Measurements from ENCODE around the gene EPHA5.

The EPHA5 gene

DNA sequence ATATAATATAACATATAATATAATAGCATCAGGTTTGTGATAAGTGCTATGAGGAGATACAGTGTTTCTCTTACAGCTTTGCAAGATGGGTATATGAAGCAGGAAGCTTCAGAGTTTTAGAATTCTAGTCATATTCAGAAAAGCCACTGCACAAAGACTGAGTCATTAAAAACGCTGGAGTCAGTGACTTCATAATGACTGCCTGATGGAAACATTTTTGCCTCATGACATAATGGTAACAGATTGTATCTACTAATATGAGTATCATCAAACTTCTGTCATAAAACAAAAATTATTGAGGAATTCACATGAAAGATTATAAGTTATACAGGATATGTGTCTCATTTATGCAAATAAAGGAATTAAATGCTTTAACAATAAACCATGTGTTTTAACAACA, 46.8 kb downstream of the EPHA5 start:
- DNase-seq, result peak; percentile 8

DNA sequence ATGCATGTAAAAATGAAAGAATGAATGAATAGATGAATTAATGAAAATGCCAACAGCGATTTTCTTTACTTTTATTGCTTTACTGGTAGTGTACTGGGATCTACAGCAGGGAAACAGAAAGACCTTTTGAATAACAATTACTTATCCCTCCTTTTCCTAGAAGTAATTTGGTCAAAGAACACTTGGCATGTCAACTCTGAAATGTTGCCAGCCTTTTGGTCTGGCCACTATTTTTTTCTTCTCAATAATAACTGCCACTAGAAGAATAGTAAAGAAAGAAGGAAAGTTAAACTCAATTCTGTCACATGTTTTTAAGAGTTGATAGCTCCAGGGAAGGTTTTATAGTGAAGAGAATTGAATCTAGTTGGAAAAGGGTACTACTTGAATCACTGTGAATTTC, 52.9 kb downstream of the EPHA5 start:
- no peak for DNase-seq

DNA sequence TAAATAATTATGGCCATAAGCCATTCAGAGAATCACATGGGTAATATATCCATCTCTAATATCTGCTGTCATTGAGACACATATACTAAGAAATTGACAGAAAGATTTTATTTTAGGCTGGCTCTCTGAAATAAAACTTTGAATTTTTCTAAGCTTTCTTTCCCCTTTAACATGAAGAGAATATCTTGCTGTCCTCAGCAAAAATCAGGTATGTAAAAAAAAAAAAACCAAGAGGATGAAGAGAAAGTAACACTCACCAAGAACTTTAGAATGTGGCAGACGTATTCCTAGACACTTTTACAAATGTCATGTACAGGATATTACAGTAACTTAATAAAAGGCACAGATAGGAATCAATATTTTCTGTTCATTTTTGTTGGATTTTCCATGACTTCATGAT, 65.8 kb downstream of the EPHA5 start:
- DNase-seq, result no peak

DNA sequence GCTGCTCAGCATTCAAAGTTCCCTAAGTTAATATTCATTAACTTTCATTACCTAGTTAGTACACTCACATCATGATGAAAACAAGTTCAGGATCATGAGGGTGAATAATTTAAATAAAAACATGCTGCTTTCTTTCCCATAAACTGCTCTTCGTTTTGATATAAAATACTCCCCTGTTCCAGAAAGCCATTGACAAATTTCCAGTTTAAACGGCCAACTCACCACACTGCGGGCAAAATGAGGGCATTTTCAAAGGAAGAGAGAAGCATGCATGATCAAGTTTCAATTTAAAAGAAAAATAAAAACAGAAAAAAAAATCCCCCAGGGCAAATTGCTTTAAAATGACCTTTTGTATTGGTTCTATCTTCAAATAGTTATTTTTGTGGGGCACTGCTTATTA, 69.6 kb downstream of the EPHA5 start:
- no peak for DNase-seq

DNA sequence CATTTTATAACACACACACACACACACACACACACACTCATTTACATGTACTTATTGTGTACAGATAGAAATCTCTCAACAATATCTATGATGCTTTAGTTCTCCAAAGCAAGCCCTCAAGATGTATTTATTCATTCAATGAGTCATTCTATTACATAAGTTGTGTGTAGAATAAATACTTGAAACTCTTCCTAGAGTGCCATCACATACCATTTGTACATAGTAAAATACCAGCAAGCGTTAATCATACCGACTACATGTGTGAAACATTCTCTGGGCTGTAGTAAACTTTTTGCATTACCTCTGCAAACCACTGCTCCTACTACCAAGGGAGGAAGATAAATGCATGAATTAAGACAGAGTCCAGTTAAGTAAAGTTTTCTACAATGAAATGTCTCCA, 70.9 kb downstream of the EPHA5 start:
- no peak for DNase-seq

DNA sequence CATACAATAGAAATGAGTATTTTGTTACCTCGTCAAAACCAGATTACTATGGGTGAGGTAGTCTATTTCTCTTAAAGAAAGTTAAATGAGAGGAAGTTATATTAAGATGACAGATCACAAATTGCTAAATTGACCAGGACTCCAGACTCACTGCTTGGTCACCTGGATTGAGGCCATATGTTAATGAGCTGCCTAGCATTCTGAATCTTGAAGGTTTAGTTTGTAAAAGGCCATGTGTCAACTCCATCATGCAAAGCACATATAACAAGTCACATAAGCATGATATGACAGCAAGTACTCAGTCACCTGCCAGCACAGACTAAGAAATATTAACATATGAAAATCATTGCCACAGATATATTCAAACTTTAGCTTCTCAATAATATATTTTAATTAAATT, 72.6 kb downstream of the EPHA5 start:
- DNase-seq, result no peak

DNA sequence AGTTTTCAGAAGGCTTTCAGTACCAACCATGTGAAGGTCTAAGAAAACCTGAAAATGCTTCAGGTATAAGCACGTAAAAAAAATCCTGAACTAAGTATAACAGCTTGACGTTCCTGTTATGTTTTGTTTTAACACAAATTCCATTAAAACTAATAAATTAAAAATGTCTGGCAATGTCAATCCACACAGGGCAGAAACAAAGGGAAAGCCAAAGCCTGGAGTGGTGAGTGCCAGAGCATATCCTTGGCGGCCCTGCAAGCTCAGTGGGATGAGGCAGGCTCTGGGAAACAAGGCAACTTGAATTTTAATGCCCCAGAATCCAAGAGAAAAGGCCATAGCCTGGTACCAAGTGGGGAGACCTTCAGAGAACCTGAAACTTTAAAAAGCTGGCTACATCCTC, 78.2 kb downstream of the EPHA5 start:
- DNase-seq, result no peak

DNA sequence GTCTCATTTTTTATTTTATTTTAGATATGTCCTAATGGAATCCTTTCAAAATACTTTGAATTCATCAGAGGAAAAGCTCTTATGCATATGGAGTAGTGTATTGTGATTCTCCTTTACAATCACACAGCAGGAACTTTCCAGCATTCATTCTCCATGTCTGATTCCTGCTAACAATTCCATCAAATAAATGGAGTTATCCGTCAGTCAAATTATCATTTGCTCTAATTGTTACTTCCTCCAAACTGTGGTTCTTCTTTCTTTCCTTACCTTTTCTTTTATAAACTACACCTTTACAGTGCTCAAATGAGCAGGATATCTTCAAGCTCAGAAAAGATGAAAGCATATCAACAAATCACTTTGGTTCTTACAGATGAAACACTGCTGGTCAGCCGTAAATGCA, 80.4 kb downstream of the EPHA5 start:
- no peak for DNase-seq

DNA sequence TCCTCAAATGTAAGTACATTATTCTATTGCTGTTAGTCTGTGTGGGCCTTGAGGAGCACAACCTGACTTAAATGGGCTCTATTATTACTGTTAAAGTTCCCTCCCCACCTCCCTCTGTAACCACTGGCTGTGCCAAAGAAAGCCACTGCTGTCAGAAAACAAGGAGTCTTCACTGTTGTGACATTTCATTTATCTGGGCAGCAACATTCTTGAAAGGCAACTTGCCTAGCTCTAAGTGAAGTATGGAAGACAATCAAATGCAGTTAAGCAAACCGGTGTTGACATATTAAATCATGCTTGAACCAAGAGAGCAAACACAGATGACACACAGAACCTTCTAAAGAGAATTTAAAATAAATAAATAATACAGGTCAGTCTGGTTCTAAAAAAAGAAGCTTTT, 81.0 kb downstream of the EPHA5 start:
- no peak for DNase-seq

DNA sequence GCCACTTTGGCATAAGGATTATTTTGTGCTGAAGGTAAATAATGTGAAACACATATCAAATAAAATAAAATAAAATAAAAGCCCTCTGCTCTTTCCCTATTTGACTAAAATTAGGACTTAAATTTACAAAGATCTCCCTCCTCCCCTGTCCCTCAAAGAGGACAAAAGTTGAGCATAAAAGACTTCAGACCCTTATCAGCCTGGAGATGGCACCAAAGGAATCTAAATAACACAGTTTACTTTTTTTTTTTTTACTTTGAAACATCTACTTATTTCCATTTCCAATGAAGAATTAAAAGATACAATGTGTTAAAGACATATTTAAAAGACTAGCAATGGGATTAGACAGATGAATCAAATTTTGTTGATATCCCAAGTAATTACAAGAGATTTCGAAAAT, 89.7 kb downstream of the EPHA5 start:
- no peak for DNase-seq

DNA sequence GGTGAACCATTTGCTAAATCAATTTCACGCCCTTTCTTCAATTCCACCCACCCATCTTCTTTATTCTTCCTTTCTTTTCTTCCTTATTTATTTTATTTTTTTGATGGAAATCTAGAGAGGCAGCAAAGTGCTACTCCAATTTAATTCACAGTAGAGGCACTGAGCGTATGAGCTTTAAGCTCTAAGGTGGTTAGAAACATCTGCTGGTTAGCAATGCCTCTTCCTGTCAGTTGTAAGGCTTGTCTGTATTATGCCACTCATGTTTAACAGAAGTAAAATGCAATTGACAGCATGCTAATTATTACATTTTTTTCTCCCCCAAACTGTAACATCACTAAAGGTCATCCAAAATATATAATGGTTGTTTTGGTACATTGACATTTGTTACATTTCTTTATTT, 103.8 kb downstream of the EPHA5 start:
- DNase-seq, result no peak

DNA sequence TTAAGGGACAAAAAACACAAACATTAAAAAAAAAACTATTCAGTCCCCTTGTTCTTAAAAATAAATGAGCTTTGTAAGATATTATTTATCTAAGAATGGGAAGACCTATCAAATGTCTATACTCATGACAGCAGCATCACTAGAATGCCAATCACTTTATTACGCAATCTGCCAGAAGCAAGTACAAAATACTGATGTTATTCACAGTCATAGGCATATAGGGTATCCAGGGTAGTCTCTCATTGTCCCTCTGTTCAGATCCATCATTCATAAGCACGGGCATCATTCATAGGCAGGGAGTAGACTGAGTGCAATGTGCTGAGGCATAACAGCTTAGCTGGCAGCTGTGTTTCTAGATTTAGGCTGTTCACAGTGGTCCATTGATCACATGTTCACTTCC, 109.1 kb downstream of the EPHA5 start:
- DNase-seq, result no peak

DNA sequence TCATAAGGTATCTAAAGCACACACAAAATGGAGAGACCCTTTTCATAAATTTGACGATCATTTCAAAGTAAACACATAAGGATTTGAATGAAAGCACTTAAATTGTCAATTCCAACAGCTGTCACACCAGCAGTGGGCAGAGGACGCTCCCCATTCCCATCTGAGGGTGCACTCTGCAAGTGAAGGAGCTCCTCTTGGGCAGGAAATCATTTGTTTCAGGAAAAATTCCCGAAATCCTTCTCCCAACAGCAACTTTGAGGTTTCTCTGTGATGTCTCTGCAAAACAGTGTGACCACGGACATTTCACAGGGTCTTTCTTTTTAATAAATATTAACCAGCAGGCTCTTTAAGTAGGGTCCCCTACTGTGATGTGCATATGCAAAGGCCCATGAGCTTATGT, 111.0 kb downstream of the EPHA5 start:
- no peak for DNase-seq

DNA sequence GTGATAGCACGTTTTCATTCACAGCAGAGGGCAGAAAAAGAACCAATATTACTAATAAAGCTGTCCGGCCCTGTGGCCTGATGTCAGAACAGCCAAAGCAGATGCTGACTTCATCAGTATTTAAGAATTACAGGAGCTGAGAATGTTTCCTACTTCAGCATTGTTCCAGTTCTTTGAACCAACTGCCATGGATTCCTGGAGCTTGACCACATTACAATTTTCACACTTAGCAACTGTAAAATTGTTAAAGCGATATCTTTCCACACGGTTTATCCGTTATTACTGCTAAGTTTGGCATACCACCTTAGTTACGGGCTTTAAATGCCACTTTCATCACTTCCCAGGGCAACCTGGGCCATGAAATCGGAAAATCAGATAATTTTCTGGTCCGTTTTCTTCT, 118.2 kb downstream of the EPHA5 start:
- DNase-seq, result no peak

DNA sequence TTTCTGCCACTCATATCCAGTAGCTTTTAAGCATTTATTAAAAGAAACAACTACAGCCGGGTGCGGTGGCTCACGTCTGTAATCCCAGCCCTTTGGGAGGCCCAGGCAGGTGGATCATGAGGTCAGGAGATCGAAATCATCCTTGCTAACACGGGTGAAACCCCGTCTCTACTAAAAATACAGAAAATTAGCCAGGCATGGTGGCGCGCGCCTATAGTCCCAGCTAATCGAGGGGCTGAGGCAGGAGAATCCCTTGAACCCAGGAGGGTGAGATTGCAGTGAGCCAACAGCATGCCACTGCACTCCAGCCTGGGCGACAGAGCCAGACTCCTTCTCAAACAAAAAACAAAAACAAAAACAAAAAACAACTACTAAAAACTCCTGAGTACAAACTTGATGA, 119.8 kb downstream of the EPHA5 start:
- no peak for DNase-seq

DNA sequence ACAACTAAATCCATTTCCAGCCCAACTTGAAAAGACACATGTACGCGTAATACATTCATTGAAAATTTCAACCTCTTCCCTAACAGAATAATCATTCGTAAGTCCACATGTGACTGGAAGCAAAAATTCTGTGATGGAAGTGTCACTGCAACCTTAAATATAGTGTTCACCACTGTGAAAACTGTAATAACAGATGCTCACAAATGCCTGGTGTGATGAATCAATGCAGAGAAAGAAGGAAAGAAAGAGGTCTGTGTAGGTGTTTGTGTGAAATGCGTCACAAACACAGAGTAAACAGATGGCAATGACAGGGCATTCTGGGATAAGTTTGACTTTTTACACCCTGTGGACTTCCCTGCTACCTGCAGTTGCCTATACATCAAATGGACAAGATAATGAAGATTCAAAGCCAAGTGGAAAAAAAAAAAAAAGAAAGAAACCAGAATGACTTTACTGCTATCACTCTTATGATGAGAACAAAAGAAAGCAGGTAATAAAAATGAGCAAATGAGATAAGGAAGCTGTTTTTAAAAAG, 123.3 kb downstream of the EPHA5 start:
- no peak for DNase-seq

DNA sequence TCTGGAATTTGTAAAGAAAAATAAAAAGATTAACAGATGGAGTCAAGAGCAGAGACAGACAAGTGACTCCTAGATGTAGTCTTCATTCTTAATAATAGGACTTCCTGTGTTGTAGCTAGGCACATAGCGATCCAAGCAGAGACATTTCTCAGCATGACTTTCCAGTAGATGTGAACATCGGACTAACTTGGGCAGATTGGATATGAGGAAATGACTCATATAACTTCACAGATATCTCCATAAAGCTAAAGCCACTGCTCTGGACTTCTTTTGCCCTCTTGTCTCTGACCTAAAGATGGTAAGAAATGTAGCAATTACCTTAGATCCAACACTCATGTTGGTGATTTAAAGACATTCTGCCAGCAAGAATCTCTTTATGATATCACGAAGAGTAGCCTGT, 131.7 kb downstream of the EPHA5 start:
- DNase-seq, result no peak

DNA sequence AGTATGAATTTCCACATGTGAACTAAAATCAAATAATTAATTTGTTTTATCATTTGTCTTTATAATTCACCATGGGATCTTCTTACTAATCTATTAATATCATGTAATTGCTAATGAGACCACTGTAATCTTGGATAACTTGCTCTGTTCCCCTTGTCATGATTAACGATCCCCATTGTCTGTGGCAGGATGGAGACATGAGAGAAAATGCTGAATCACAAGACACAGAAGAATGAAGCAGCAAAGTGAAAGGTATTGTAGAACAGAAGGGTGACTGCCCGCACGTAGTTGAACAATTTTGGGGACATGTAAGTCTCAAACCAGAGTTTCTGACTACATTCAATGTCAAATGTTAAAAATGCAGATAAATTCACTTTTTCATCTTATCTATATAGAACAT, 135.2 kb downstream of the EPHA5 start:
- peak; percentile 13 for DNase-seq

DNA sequence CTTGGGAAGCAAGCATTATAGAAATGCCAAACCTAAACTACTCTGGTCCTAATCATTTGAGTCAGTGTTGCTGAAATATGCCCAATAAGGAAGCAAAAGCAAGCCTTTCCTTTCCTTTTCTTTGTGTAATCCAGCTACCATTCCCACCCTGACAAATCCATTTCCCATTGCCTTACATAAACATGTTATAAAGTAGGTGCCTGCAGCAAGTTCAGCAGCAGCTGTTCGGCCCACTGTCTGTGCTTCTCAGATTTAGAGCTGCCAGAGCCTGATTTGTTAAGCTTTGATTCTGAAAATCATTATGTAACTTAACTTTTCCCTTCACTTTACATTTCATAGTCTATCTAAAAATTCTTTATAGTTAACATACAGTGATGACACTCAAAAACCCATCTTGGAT, 148.6 kb downstream of the EPHA5 start:
- DNase-seq, result peak; percentile 2

DNA sequence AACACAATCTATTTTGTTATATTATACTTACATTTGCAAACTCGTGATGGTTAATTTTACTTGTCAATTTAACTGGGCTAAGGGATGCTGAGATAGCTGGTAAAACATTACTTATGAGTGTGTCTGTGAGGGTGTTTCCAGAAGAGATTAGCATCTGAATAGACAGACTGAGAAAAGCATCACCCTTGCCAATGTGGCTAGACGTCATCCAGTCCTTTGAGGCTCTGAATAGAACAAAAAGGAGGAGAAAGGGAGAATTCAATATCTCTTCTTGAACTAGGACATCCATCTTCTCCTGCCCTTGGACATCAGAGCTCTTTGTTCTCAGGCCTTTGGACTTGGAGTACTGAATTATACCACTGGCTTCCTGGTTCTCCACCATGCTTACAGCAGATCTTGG, 154.6 kb downstream of the EPHA5 start:
- no peak for DNase-seq

DNA sequence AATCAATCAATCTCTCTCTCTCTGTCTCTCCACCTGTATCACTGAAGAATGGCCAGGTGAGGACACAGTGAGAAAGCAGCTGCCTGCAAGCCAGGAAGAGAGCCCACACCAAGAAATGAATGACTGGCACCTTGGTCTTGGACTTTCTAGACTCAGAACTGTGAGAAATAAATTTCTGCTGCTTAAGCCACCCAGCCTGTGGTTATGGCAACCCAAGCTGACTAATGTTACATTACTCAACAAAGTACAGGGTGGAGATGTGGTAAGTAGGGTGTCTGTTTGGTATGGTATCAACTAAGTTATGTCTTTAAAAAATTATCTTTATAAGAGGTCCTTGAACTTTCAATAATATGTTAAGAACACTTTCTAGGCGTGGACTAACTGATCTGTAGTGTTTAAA, 159.3 kb downstream of the EPHA5 start:
- no peak for DNase-seq

DNA sequence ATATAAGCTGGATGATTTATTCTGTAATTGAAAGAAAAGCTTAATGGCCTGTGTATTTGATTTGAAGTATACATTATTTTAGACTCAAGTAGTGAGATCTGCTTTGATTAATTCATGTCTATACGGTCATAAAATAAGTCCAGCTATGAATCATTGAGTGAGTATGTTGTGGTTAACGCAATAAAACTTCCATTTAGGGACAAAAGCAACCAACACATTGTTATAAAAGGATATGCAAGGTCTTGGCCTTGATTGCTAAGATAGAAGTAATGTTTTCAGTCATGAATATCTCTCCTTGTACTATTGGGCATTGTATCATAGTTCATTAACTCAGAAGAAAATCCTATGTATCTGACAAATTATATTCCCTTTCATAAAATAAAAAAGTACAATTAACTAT, 162.1 kb downstream of the EPHA5 start:
- DNase-seq, result no peak

DNA sequence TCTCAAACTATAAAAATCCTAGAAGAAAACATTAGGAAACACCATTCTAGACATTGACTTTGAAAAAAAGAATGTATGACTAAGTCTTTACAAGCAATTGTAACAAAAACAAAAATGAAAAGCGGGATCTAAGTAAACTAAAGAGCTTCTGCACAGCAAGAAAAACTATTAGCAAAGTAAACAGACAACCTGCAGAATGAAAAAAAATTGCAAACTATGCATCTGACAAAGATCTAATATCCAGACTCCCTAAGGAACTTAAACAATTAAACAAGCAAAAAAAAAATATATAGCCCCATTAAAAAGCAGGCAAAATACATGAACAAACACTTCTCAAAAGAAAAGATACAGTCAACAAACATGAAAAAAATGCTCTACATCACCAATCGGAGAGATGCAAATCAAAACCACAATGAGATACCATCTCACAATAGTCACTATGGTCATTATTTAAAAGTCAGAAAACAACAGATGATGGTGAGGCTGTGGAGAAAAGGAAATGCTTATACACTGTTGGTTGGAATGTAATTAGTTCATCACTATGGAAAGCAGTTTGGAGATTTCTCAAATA, 168.1 kb downstream of the EPHA5 start:
- no peak for DNase-seq

DNA sequence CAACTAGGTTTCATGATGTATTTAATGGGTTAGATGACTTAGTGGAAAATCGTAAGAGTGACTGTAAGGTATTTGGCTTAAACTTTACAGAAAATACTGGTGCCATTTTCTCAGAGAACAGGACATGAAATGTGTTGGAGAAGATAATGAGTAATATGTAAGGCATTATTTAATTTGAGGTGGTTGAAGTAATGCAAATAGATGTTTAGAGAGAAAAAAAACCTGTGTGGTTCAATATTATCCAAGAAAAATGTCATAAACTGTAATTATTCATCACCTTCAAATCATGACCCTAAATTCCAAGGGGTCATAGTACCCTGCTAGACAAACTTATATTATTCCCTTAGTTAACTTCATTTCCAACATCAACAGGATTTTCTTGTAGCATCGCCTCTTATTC, 171.7 kb downstream of the EPHA5 start:
- no peak for DNase-seq

DNA sequence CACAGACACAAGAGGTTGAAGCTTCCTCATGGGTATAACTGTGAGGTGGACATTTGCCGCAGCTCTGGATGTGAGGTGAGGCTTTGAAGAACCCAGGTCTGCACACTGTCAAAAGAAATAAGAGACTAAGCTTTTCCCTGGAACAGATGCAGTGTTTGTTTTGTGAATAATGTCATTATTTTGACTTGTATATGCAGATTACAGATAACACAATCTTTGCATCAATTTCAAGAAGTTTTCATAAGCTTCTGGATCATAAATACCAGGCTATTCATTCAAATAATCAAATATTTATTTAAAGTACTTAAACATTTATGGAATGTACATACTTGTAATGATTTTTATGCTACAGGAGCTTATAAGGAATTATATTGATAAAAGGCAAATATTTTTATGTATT, 174.8 kb downstream of the EPHA5 start:
- DNase-seq, result no peak

DNA sequence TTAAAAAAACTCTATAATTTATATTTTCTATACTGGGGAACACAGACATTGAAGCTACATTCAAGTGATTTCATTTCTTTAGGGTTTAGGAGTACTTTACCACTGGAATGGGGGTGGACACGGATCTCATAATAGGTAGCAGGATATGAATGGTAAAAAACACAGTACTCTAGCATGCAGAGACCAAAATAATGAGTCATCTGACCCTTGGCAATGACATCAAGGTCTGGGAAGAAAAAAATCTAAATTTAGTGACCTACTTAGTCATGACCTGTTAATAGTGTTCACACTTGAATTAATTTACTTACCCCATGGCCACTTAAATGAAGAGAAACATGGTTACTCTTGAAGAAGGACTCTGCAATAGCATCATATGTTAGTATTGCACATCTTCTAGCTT, 187.9 kb downstream of the EPHA5 start:
- DNase-seq, result no peak

Data from NCI-H2171 treated with DMSO at 0.1 percent for 48 hours (cell line).